K562 (cell line): Measurements from ENCODE around the gene ZNF219. TPM values are rescaled to one million over a fixed set of nuclear protein-coding genes. Genes with fewer than 3 reads are reported as not detected.

ENCODE experiments used
- AFF4 ChIP-seq: sonication (generic); formaldehyde crosslinking; IDR thresholded peaks from 2 replicates; pipeline ENCODE4 v1.8.0; 2023; ENCODE audit warnings: mild to moderate bottlenecking, missing genetic modification reagents
- FUS ChIP-seq: fragments of 200-400 bp; formaldehyde crosslinking; optimal IDR thresholded peaks from 2 replicates; pipeline ENCODE3; 2017; ENCODE audit warnings: low read depth, low read length
- GTF2B ChIP-seq: IDR thresholded peaks from 2 replicates; pipeline ENCODE4 v1.6.1; 2011; ENCODE audit not compliant: insufficient read length; ENCODE audit errors: extremely low read depth
- HCFC1 ChIP-seq: IDR thresholded peaks from 2 replicates; pipeline ENCODE4 v1.6.1; 2012; ENCODE audit warnings: low read depth, low read length, improper control_type of control experiment
- HDAC2 ChIP-seq: fragments of 450-650 bp; IDR thresholded peaks from 2 replicates; pipeline ENCODE4 v1.6.1; 2016; ENCODE audit warnings: mild to moderate bottlenecking
- MYC ChIP-seq, 2 experiments: fragments of 250-450 bp in 1 of 2; sonication (Bioruptor Pico) in 1 of 2; IDR thresholded peaks; 2 replicates each; pipeline versions ENCODE4 v1.5.1 to v1.6.1; 2012 to 2021; ENCODE audit warnings: low read depth in 2 of 2, borderline replicate concordance in 1 of 2, improper control_type of control experiment in 1 of 2, low read length in 1 of 2, mild to moderate bottlenecking in 1 of 2, moderate library complexity in 1 of 2
- NCOR1 ChIP-seq: fragments of 450-650 bp; IDR thresholded peaks from 2 replicates; pipeline ENCODE4 v1.6.1; 2016; ENCODE audit warnings: mild to moderate bottlenecking, moderate library complexity
- RREB1 ChIP-seq: fragments of 250-450 bp; sonication (Bioruptor Pico); IDR thresholded peaks from 2 replicates; pipeline ENCODE4 v1.4.0; 2020
- TBL1XR1 ChIP-seq, 2 experiments: IDR thresholded peaks; 2 replicates each; pipeline ENCODE4 v1.6.1; 2012; ENCODE audit warnings: improper control_type of control experiment in 2 of 2, low read length in 2 of 2, mild to moderate bottlenecking in 1 of 2
- ZBTB11 ChIP-seq, 3 experiments: fragments of 200-800 bp in 1 of 3; fragments of 250-450 bp in 1 of 3; fragments of 450-650 bp in 1 of 3; sonication (Bioruptor Pico) in 1 of 3; sonication (Bioruptor generic) in 1 of 3; formaldehyde crosslinking in 1 of 3; IDR thresholded peaks; 2 replicates each; pipeline versions ENCODE4 v1.6.1 to v1.8.0; 2016 to 2022; ENCODE audit warnings: mild to moderate bottlenecking in 2 of 3, missing genetic modification characterization in 2 of 3, missing compliant biosample characterization in 1 of 3, moderate library complexity in 1 of 3
- ZNF143 ChIP-seq: sonication (generic); formaldehyde crosslinking; IDR thresholded peaks from 2 replicates; pipeline ENCODE4 v1.9.0; 2022; ENCODE audit warnings: mild to moderate bottlenecking, missing genetic modification reagents
- ZNF282 ChIP-seq: sonication (generic); formaldehyde crosslinking; IDR thresholded peaks from 2 replicates; pipeline ENCODE4 v1.8.1; 2023; ENCODE audit warnings: missing genetic modification reagents
- ZNF586 ChIP-seq: fragments of 450-650 bp; formaldehyde crosslinking; conservative IDR thresholded peaks from 2 replicates; pipeline ENCODE4 v1.4.0; 2020; ENCODE audit warnings: mild to moderate bottlenecking, moderate library complexity
- polyA plus RNA-seq, 8 experiments: library from polyadenylated mRNA; depleted of rRNA in 4 of 8; stranded (reverse) in 5 of 8; unstranded in 3 of 8; fragments of >200 nt; fragmentation: Nextera tagmentation in 2 of 8; fragmentation: Illumina TruSeq in 1 of 8; extraction: Ambion mirVana in 2 of 8; extraction: Trizol in 1 of 8; gene quantifications; 2 replicates each; pipeline versions ENCODE4 v1.2.1 to v1.2.3, GENCODE V29; 2011 to 2014; ENCODE audit warnings: inconsistent platforms in 1 of 8, missing spikeins in 1 of 8
- total RNA-seq, 7 experiments: library from RNA; depleted of rRNA in 6 of 7; stranded (reverse); fragments of >200 nt in 6 of 7; fragmentation: Illumina TruSeq in 2 of 7; extraction: Trizol in 2 of 7; gene quantifications; 2 replicates each; pipeline versions ENCODE4 v1.2.1 to v1.2.3, GENCODE V29; 2011 to 2021; ENCODE audit warnings: low replicate concordance in 1 of 7

ZNF219 gene
- total and polyA plus RNA-seq, 9 of the 15 experiments (the other 6 are each of a cell fraction or from before 2014, with no cell fraction given), result 0.29 to 10.6 (median 2.8) TPM

GRCh38 chr14:21103411-21103709, 4.9 kb upstream of the ZNF219 start (continued):
- TF ChIP-seq ZBTB11 (CRISPR knock-in tag; IDR thresholded peaks at IDR 0.05) (no peak), GTF2B (no peak), HCFC1 (peak; percentile 95), FUS (no peak), RREB1 (CRISPR knock-in tag) (no peak), NCOR1 (no peak), MYC (IDR thresholded peaks at IDR 0.05; ENCODE audit: low read depth, low read length) (0 out of 2 replicates have a peak, but pooled peaks have one; percentile 58), MYC (CRISPR knock-in tag; IDR thresholded peaks at IDR 0.05; ENCODE audit: borderline replicate concordance, low read depth) (no peak), TBL1XR1 (IDR thresholded peaks at IDR 0.05; ENCODE audit: low read length in 2 of 2) (no peak; a peak in 1 of 4 replicates), ZNF586 (CRISPR knock-in tag) (no peak), ZNF282 (CRISPR knock-in tag) (no peak), HDAC2 (no peak), AFF4 (CRISPR knock-in tag) (no peak), ZNF143 (CRISPR knock-in tag) (peak; percentile 95)
